Measurements from ENCODE around the gene GSAP.

GRCh38 chr7:77367976-77368375 is 48.2 kb downstream of the GSAP start:
- TF ChIP-seq POLR2A (IDR thresholded peaks at IDR 0.05; ENCODE audit: low read length) (no peak), GATA1 (IDR thresholded peaks at IDR 0.05; ENCODE audit: low read depth, low read length) (no peak)
